Progenitor cell of endocrine pancreas (in vitro differentiated cells): ENCODE results near the gene MMAB. TPM values are rescaled to one million over a fixed set of nuclear protein-coding genes. Genes with fewer than 3 reads are reported as not detected.
A peak's percentile ranks its signal among the peaks of the same experiment; 100 is the strongest.

Experiments
- DNase-seq: peaks from one replicate; pipeline ENCODE4 v3.0.0; 2021; ENCODE audit warnings: low spot score; ENCODE audit not compliant: unreplicated experiment
- H3K27ac Mint-ChIP-seq: 2 replicates; pipeline ENCODE4 v1.8.0; 2021; ENCODE audit warnings: mild to moderate bottlenecking, moderate library complexity, mixed read lengths
- H3K27me3 Mint-ChIP-seq: 2 replicates; pipeline ENCODE4 v1.8.0; 2021; ENCODE audit warnings: mixed read lengths
- H3K36me3 Mint-ChIP-seq: 2 replicates; pipeline ENCODE4 v1.8.0; 2022; ENCODE audit warnings: mixed read lengths; ENCODE audit not compliant: insufficient read depth
- H3K4me1 Mint-ChIP-seq: 2 replicates; pipeline ENCODE4 v1.8.0; 2021; ENCODE audit warnings: low read depth, mixed read lengths
- H3K4me3 Mint-ChIP-seq: 2 replicates; pipeline ENCODE4 v1.8.0; 2021; ENCODE audit warnings: low read depth, mild to moderate bottlenecking, moderate library complexity, mixed read lengths
- H3K9me3 Mint-ChIP-seq: 2 replicates; pipeline ENCODE4 v1.8.0; 2021; ENCODE audit warnings: low read depth, mixed read lengths
- CTCF ChIP-seq: fragments of 200-600 bp; sonication (generic); IDR thresholded peaks from one replicate; pipeline ENCODE4 v1.5.0; 2021; ENCODE audit warnings: antibody characterized with exemption, mild to moderate bottlenecking; ENCODE audit not compliant: unreplicated experiment
- total RNA-seq: library from RNA; stranded (reverse); gene quantifications from 2 replicates; pipeline ENCODE4 v1.2.1, GENCODE V29; 2021

The MMAB gene
- total RNA-seq, 1 donor from 2014 or later = 35.3 TPM

GRCh38 chr12:109588461-109589239 lies 15.3 kb upstream of the MMAB start:
- no peaks in the 10 kb centered on the region for H3K9me3 Mint-ChIP-seq
- H3K27ac Mint-ChIP-seq = no peak overlapping the region
- DNase-seq = no peak

GRCh38 chr12:109587921-109588320 lies 14.6 kb upstream of the MMAB start:
- no peak for TF ChIP-seq CTCF
- Mint-ChIP-seq H3K9me3 (no peaks in the 10 kb centered on the region), H3K27ac (peak overlapping the region; percentile 52), H3K36me3 (peaks cover 10% of the 10 kb centered on the region), H3K27me3 (no peaks in the 10 kb centered on the region), H3K4me1 (peaks cover 6% of the 10 kb centered on the region), H3K4me3 (no peak overlapping the region)
- no peak for DNase-seq

More at GRCh38 chr12:109588461-109589239, 15.3 kb upstream of the MMAB start:
- Mint-ChIP-seq H3K36me3 (peaks cover 9% of the 10 kb centered on the region), H3K4me3 (no peak overlapping the region), H3K27me3 (no peaks in the 10 kb centered on the region), H3K4me1 (peaks cover 6% of the 10 kb centered on the region)
- TF ChIP-seq CTCF = no peak

- no peak for DNase-seq
- H3K27me3 Mint-ChIP-seq = no peaks in the 10 kb centered on the region
- no peak for TF ChIP-seq CTCF
- no peak overlapping the region for H3K4me3 Mint-ChIP-seq
- peaks cover 10% of the 10 kb centered on the region for H3K36me3 Mint-ChIP-seq
- H3K9me3 Mint-ChIP-seq = no peaks in the 10 kb centered on the region
- peaks cover 6% of the 10 kb centered on the region for H3K4me1 Mint-ChIP-seq
- H3K27ac Mint-ChIP-seq = no peak overlapping the region
Observed at GRCh38 chr12:109586385-109587296, 13.3 kb upstream of the MMAB start.

- no peak overlapping the region for H3K27ac Mint-ChIP-seq
- no peak for TF ChIP-seq CTCF
- DNase-seq = no peak
- peaks cover 9% of the 10 kb centered on the region for H3K36me3 Mint-ChIP-seq
- no peak overlapping the region for H3K4me3 Mint-ChIP-seq
- H3K4me1 Mint-ChIP-seq = peaks cover 3% of the 10 kb centered on the region
- no peaks in the 10 kb centered on the region for H3K9me3 Mint-ChIP-seq
- H3K27me3 Mint-ChIP-seq = no peaks in the 10 kb centered on the region
Observed at GRCh38 chr12:109583733-109584132, 10.4 kb upstream of the MMAB start.

GRCh38 chr12:109582636-109583035 lies 9.3 kb upstream of the MMAB start:
- Mint-ChIP-seq H3K4me3 (no peak overlapping the region), H3K27me3 (no peaks in the 10 kb centered on the region), H3K27ac (no peak overlapping the region), H3K4me1 (no peaks in the 10 kb centered on the region), H3K36me3 (peaks cover 5% of the 10 kb centered on the region), H3K9me3 (no peaks in the 10 kb centered on the region)
- TF ChIP-seq CTCF = no peak
- no peak for DNase-seq
